Smooth muscle cell (in vitro differentiated cells): ENCODE results near the gene ANKRD11. TPM values are rescaled to one million over a fixed set of nuclear protein-coding genes. Genes with fewer than 3 reads are reported as not detected.
"Not testable (repeated sequence)": the region's sequence is repeated elsewhere in the genome, so short reads cannot be mapped to it uniquely, and the experiment has no call there.

Experiments
- DNase-seq: peaks from one replicate; lab custom pipeline; 2025; ENCODE audit not compliant: unreplicated experiment; lab: John Stamatoyannopoulos, UW
- H2AFZ ChIP-seq: fragments of 200-600 bp; sonication (generic); 2 replicates; pipeline ENCODE4 v1.6.0; 2016; ENCODE audit warnings: antibody characterized with exemption, low read depth, mild to moderate bottlenecking
- H3F3A ChIP-seq: fragments of 200-600 bp; sonication (generic); 2 replicates; pipeline ENCODE4 v1.6.0; 2017; ENCODE audit warnings: antibody characterized with exemption, low read depth
- H3K27ac ChIP-seq: fragments of 200-600 bp; sonication (generic); 2 replicates; pipeline ENCODE4 v1.5.1; 2016; ENCODE audit warnings: low read depth, mild to moderate bottlenecking
- H3K27me3 ChIP-seq: fragments of 200-600 bp; sonication (generic); 2 replicates; pipeline ENCODE4 v1.6.1; 2016; ENCODE audit warnings: low read depth, mild to moderate bottlenecking
- H3K36me3 ChIP-seq: fragments of 200-600 bp; sonication (generic); 2 replicates; pipeline ENCODE4 v1.5.1; 2016; ENCODE audit warnings: low read depth
- H3K4me1 ChIP-seq: fragments of 200-600 bp; sonication (generic); 2 replicates; pipeline ENCODE4 v1.5.1; 2016; ENCODE audit warnings: low read depth
- H3K4me2 ChIP-seq: fragments of 200-600 bp; sonication (generic); 2 replicates; pipeline ENCODE4 v1.6.0; 2016; ENCODE audit warnings: mild to moderate bottlenecking
- H3K4me3 ChIP-seq: fragments of 200-600 bp; sonication (generic); 2 replicates; pipeline ENCODE4 v1.5.1; 2016; ENCODE audit warnings: mild to moderate bottlenecking
- H3K79me2 ChIP-seq: fragments of 200-600 bp; sonication (generic); 2 replicates; pipeline ENCODE4 v1.6.0; 2016; ENCODE audit warnings: low read depth, mild to moderate bottlenecking
- H3K9ac ChIP-seq: fragments of 200-600 bp; sonication (generic); 2 replicates; pipeline ENCODE4 v1.6.0; 2016; ENCODE audit warnings: low read depth
- H3K9me3 ChIP-seq: fragments of 200-600 bp; sonication (generic); replicated peaks from 2 replicates; pipeline ENCODE4 v1.5.1; 2016; ENCODE audit warnings: low read depth
- H4K20me1 ChIP-seq: fragments of 200-600 bp; sonication (generic); 2 replicates; pipeline ENCODE4 v1.6.0; 2016; ENCODE audit warnings: low read depth
- WGBS: methylation state at CpG from one replicate; pipeline ENCODE4 v1.1.7; 2016; ENCODE audit warnings: low lambda C conversion rate; 5-methylcytosine and 5-hydroxymethylcytosine counted together
- polyA plus RNA-seq: library from polyadenylated mRNA; unstranded; fragments of >200 nt; fragmentation: Nextera tagmentation; extraction: Ambion mirVana; gene quantifications from 2 replicates; pipeline ENCODE4 v1.2.1, GENCODE V29; 2016
- total RNA-seq: library from RNA; depleted of rRNA; stranded (reverse); fragments of >200 nt; gene quantifications from 2 replicates; pipeline ENCODE4 v1.2.3, GENCODE V29; 2014
- TF ChIP-seq, protein P1 (sequence below): fragments of 200-600 bp; sonication (generic); IDR thresholded peaks from 2 replicates; pipeline ENCODE4 v1.5.1; 2017; ENCODE audit warnings: borderline replicate concordance, mild to moderate bottlenecking, antibody characterized with exemption; ENCODE audit not compliant: insufficient read depth, poor library complexity, severe bottlenecking

Gene ANKRD11
- total and polyA plus RNA-seq, 2 experiments from 2014 or later = 31.5 to 105 TPM

DNA sequence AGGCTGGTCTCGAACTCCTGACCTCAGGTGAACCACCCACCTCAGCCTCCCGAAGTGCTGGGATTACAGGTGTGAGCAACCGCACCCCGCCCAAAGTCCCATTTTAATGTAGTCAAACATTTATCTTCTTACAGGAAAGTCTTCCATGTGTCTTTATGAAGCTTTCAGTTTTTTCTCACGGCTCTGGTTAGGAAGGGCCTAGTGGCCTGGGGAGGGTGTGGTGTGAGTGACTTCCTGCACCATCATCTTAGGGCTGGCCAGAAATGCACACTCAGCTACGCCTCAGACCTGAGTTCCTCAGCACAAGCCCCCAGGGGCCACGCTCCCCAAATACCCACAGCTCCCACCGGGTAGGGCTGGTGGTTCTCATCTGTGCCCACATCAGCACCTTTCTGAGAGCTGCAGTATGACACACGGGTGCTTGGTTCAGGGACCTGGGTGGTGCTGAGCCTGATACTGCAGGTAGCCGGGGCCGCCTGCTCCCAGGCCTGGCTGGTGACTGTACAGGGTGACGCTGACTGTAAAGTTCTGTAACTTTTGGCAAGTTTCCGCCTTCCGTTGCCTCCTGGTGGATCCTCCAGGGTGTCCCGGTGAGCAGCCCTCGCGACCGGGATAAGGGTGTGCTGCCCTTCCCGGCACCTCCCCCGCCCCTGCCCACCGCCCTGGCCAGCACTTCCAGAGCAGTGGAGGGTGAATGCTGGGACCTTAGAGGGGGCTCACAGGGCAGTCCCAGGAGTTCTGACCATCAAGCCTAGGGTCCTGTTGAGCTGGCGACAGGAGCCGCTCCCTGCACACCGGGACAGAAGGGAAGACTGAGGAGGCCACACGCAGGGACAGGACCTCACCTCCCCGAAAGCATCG, 220.3 kb downstream of the ANKRD11 start:
- no peaks in the 10 kb centered on the region for H3K36me3 ChIP-seq
- H3K4me1 ChIP-seq = no peaks in the 10 kb centered on the region
- H3K79me2 ChIP-seq = peaks cover 5% of the 10 kb centered on the region
- no peak overlapping the region for H3K9ac ChIP-seq
- H3K9me3 ChIP-seq = no peaks in the 10 kb centered on the region
- H3K27me3 ChIP-seq = no peaks in the 10 kb centered on the region
- H3F3A ChIP-seq = no peaks in the 10 kb centered on the region
- peaks cover 32% of the 10 kb centered on the region for H4K20me1 ChIP-seq
- no peak overlapping the region for H2AFZ ChIP-seq
- H3K4me3 ChIP-seq = no peak overlapping the region
- no peak overlapping the region for H3K27ac ChIP-seq
- no peak for DNase-seq
- WGBS = 98% methylated on average over 27 of the region's 27 CpGs
- TF ChIP-seq, protein P1, sequence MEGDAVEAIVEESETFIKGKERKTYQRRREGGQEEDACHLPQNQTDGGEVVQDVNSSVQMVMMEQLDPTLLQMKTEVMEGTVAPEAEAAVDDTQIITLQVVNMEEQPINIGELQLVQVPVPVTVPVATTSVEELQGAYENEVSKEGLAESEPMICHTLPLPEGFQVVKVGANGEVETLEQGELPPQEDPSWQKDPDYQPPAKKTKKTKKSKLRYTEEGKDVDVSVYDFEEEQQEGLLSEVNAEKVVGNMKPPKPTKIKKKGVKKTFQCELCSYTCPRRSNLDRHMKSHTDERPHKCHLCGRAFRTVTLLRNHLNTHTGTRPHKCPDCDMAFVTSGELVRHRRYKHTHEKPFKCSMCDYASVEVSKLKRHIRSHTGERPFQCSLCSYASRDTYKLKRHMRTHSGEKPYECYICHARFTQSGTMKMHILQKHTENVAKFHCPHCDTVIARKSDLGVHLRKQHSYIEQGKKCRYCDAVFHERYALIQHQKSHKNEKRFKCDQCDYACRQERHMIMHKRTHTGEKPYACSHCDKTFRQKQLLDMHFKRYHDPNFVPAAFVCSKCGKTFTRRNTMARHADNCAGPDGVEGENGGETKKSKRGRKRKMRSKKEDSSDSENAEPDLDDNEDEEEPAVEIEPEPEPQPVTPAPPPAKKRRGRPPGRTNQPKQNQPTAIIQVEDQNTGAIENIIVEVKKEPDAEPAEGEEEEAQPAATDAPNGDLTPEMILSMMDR = no peak
- no peak overlapping the region for H3K4me2 ChIP-seq

DNA sequence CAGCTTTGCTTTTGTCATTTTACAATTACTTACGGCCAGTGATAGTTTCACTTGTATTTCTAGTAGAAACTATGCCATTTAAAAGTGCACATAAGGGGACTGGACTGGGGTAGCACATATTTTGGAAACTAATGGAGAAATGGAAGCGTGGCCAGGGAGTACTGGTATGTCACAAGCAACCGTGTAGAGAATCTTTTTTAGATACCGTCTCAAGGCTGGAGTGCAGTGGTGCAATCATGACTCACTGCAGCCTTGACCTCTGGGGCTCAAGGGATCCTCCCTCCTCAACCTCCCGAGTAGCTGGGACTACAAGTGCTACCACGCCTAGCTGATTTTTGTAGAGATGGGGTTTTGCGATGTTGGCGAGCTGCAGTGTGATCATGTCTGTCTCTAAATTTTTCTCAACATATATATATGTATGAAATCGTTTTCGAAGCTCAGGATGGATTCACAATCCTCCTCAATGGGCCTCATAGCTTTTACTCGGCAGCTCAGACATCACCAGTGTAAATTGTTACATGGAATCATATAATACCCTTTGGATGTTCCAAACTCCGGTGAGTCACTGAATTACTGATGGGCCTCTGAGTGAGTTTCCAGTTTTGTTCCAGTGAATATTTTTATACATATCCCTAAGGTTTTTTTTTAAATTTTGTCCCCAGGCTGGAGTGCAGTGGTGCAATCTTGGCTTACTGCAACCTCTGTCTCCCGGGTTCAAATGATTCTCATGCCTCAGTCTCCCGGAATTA, 221.2 kb downstream of the ANKRD11 start:
- H3K27me3 ChIP-seq = no peaks in the 10 kb centered on the region
- no peak overlapping the region for H3K27ac ChIP-seq
- H3K9ac ChIP-seq = no peak overlapping the region
- no peak overlapping the region for H3K4me3 ChIP-seq
- no peak for DNase-seq
- H2AFZ ChIP-seq = no peak overlapping the region
- peaks cover 26% of the 10 kb centered on the region for H4K20me1 ChIP-seq
- H3K79me2 ChIP-seq = peaks cover 5% of the 10 kb centered on the region
- 90% methylated on average over 14 of the region's 14 CpGs for WGBS
- H3F3A ChIP-seq = no peaks in the 10 kb centered on the region
- TF ChIP-seq, protein P1 = no peak
- H3K4me2 ChIP-seq = no peak overlapping the region
- no peaks in the 10 kb centered on the region for H3K36me3 ChIP-seq
- H3K4me1 ChIP-seq = no peaks in the 10 kb centered on the region
- H3K9me3 ChIP-seq = no peaks in the 10 kb centered on the region

DNA sequence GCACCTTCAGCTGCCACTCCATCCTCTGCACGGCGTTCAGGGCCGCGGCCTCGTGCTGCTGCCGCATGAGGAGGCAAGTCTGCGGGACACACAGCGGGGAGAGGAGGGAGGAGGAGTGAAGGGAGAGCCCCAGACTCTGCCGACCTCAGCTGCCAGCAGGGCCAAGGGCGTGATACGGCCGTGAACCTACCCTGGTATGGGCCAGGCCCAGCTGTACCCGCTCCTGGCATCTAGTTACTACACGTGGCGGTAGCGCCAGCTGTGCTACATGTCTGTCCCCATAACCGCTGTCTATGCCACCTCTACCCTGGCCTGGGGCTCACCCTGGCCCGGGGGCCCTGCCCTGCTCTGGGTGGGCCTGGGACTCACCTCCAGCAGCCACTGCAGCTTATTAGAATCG, 221.8 kb downstream of the ANKRD11 start:
- Histone ChIP-seq H3K9ac (no peak overlapping the region), H3F3A (no peaks in the 10 kb centered on the region), H3K36me3 (no peaks in the 10 kb centered on the region), H3K4me1 (no peaks in the 10 kb centered on the region), H4K20me1 (peaks cover 26% of the 10 kb centered on the region), H3K27ac (no peak overlapping the region), H3K4me3 (no peak overlapping the region), H3K79me2 (peaks cover 5% of the 10 kb centered on the region), H3K9me3 (no peaks in the 10 kb centered on the region), H3K4me2 (no peak overlapping the region), H2AFZ (no peak overlapping the region), H3K27me3 (no peaks in the 10 kb centered on the region)
- TF ChIP-seq, protein P1 = no peak
- over 99% methylated on average over 19 of the region's 19 CpGs for WGBS
- no peak for DNase-seq

DNA sequence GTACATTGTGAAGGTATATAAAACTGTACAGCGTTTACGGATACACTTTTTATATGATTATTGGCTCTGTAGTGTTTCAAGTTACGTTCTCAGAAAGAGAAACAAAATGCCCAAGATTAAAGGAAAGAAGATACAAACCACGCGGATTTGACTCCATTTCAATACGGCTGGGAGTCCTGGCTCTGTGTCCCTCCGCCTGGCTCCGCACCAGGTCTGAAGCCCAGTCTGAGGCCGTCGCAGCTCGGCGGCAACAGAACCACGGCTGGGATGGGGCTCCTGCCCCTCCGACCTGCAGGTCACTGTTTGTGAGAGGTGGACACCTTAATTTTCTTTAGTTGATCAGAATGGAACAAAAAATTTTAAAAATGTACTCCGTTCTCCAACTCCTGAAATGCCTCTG, 222.6 kb downstream of the ANKRD11 start:
- peaks cover 23% of the 10 kb centered on the region for H4K20me1 ChIP-seq
- not testable (repeated sequence) for H3K36me3 ChIP-seq, H3K27me3 ChIP-seq, H3K9ac ChIP-seq, H3K79me2 ChIP-seq, H3K4me3 ChIP-seq, DNase-seq, H3K27ac ChIP-seq, H3K9me3 ChIP-seq, H2AFZ ChIP-seq, H3F3A ChIP-seq, H3K4me1 ChIP-seq, H3K4me2 ChIP-seq
- WGBS = 96% methylated on average over 14 of the region's 15 CpGs
